Stomach (tissue), 8 donors: Measurements from ENCODE around the gene CORO7. TPM values are rescaled to one million over a fixed set of nuclear protein-coding genes. Genes with fewer than 3 reads are reported as not detected.

Source experiments
- polyA plus RNA-seq, 3 donors: library from polyadenylated mRNA; stranded (reverse); fragments of 200-250 nt; gene quantifications; one replicate each; pipeline ENCODE4 v1.2.3, GENCODE V29; 2013
- small RNA-seq, 4 donors: library from RNA; depleted of rRNA; stranded (forward); fragments of <200 nt; gene quantifications; one replicate each; pipeline ENCODE3, GENCODE V24; 2016
- total RNA-seq, 5 donors: library from RNA; depleted of rRNA; stranded (reverse); fragments of >200 nt; gene quantifications; one replicate each; pipeline versions ENCODE4 v1.1.0 to v1.2.3, GENCODE V29; 2014 to 2016
- donor health status: healthy with polysubstance abuse.
- donor health status: Bipolar disorder and iron deficiency.
- donor health status: healthy.

CORO7 gene
- total and polyA plus RNA-seq, 8 donors = 12.5 to 173 (median 17.3) TPM

Small RNA genes within 50 kb of the gene (small RNA-seq; reads per million reads assigned to genes)
- gene AC012676.2 = 0 reads per million in 4 donors

Other genes with a start within 250 kb of the CORO7 start
- under 1 TPM in 1 of 5 donors, not detected in 4; 0.92 TPM for gene SRL, start 174.5 kb downstream of the CORO7 start, total RNA-seq
- gene SRL, start 174.5 kb downstream of the CORO7 start, polyA plus RNA-seq = 1 to 10 TPM in 1 of 3 donors, under 1 TPM in 2; 0.31 to 1.5 (median 0.38) TPM
- gene TFAP4, start 143.6 kb downstream of the CORO7 start, total RNA-seq = 10 to 100 TPM in 1 of 5 donors, 1 to 10 TPM in 3, not detected in 1; 4.9 to 17.4 (median 6.5) TPM
- 1 to 10 TPM; 4.9 to 7.1 (median 5.5) TPM for gene TFAP4, start 143.6 kb downstream of the CORO7 start, polyA plus RNA-seq
- gene GLIS2, start 100.5 kb downstream of the CORO7 start, total RNA-seq = 10 to 100 TPM in 1 of 5 donors, 1 to 10 TPM in 4; 3.2 to 21.0 (median 4.6) TPM
- gene GLIS2, start 100.5 kb downstream of the CORO7 start, polyA plus RNA-seq = 1 to 10 TPM; 4.4 to 9.0 (median 5.8) TPM
- 100 to 1,000 TPM in 1 of 5 donors, 10 to 100 TPM in 3, 1 to 10 TPM in 1; 4.7 to 218 (median 28.1) TPM for gene PAM16, start 65.3 kb downstream of the CORO7 start, total RNA-seq
- 100 to 1,000 TPM in 2 of 3 donors, 10 to 100 TPM in 1; 54.4 to 117 (median 104) TPM for gene PAM16, start 65.3 kb downstream of the CORO7 start, polyA plus RNA-seq
- gene VASN, start 44.7 kb downstream of the CORO7 start, total RNA-seq = 10 to 100 TPM; 10.5 to 25.6 (median 11.6) TPM
- gene VASN, start 44.7 kb downstream of the CORO7 start, polyA plus RNA-seq = 1 to 10 TPM; 3.7 to 7.2 (median 5.1) TPM
- 10 to 100 TPM; 26.8 to 53.0 (median 39.1) TPM for gene DNAJA3, start 9.3 kb upstream of the CORO7 start, total RNA-seq
- 10 to 100 TPM; 18.8 to 28.0 (median 24.5) TPM for gene DNAJA3, start 9.3 kb upstream of the CORO7 start, polyA plus RNA-seq
- 100 to 1,000 TPM in 1 of 5 donors, 10 to 100 TPM in 4; 22.8 to 109 (median 47.7) TPM for gene NMRAL1, start 58.0 kb upstream of the CORO7 start, total RNA-seq
- 100 to 1,000 TPM in 1 of 3 donors, 10 to 100 TPM in 2; 67.7 to 126 (median 90.7) TPM for gene NMRAL1, start 58.0 kb upstream of the CORO7 start, polyA plus RNA-seq
- 100 to 1,000 TPM in 1 of 5 donors, 10 to 100 TPM in 3, 1 to 10 TPM in 1; 6.4 to 175 (median 59.8) TPM for gene HMOX2, start 59.8 kb upstream of the CORO7 start, total RNA-seq
- 100 to 1,000 TPM in 2 of 3 donors, 10 to 100 TPM in 1; 51.6 to 109 (median 106) TPM for gene HMOX2, start 59.8 kb upstream of the CORO7 start, polyA plus RNA-seq
- 10 to 100 TPM in 3 of 5 donors, 1 to 10 TPM in 2; 2.9 to 36.5 (median 18.8) TPM for gene CDIP1, start 122.2 kb upstream of the CORO7 start, total RNA-seq
- 10 to 100 TPM in 2 of 3 donors, 1 to 10 TPM in 1; 9.5 to 13.8 (median 10.6) TPM for gene CDIP1, start 122.2 kb upstream of the CORO7 start, polyA plus RNA-seq
- gene C16orf96, start 139.7 kb upstream of the CORO7 start, total RNA-seq = under 1 TPM in 2 of 5 donors, not detected in 3; 0.37 to 0.43 TPM
- not detected for gene C16orf96, start 139.7 kb upstream of the CORO7 start, polyA plus RNA-seq
- 10 to 100 TPM in 2 of 5 donors, 1 to 10 TPM in 2, under 1 TPM in 1; 0.58 to 77.2 (median 6.8) TPM for gene UBALD1, start 198.3 kb upstream of the CORO7 start, total RNA-seq
- 10 to 100 TPM; 17.2 to 41.3 (median 31.9) TPM for gene UBALD1, start 198.3 kb upstream of the CORO7 start, polyA plus RNA-seq
- 100 to 1,000 TPM in 2 of 5 donors, 10 to 100 TPM in 3; 34.7 to 469 (median 91.4) TPM for gene MGRN1, start 208.2 kb upstream of the CORO7 start, total RNA-seq
- 10 to 100 TPM; 13.2 to 21.5 (median 17.9) TPM for gene MGRN1, start 208.2 kb upstream of the CORO7 start, polyA plus RNA-seq